NCI-H128 (cell line): ENCODE results near the gene LDHAL6B.

Source experiments
- DNase-seq: peaks from one replicate; lab custom pipeline; 2025; ENCODE audit not compliant: unreplicated experiment; lab: John Stamatoyannopoulos, UW

The LDHAL6B gene

GRCh38 chr15:59249816-59250215 is 43.2 kb downstream of the LDHAL6B start:
- no peak for DNase-seq

GRCh38 chr15:59250249-59250648 is 43.6 kb downstream of the LDHAL6B start:
- no peak for DNase-seq

GRCh38 chr15:59251001-59251845 is 44.6 kb downstream of the LDHAL6B start:
- DNase-seq: no peak

- DNase-seq: no peak
These were observed 45.5 kb downstream of the LDHAL6B start for GRCh38 chr15:59252137-59252536.

GRCh38 chr15:59255680-59256336 is 49.2 kb downstream of the LDHAL6B start:
- DNase-seq: no peak

GRCh38 chr15:59256482-59256881 is 49.8 kb downstream of the LDHAL6B start:
- DNase-seq: no peak

GRCh38 chr15:59257140-59257539 is 50.5 kb downstream of the LDHAL6B start:
- DNase-seq: no peak
